ENCODE data around the gene HSPA12B.

DNA sequence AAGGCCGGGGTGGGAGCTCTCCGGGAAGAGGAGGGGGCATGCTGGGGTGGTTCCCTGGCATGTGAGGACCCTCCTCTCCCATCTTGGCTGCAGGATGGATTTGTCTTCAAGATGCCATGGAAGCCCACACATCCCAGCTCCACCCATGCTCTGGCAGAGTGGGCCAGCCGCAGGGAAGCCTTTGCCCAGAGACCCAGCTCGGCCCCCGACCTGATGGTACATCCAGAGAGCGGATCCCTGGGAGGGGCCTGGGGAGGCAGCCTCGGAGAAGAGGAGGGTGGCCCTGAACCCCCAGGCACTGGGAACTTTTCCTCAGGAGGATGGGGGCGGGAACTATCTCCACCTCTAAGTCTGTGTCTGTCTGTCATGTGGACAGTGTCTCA is 68.4 kb downstream of the HSPA12B start:
- TF ChIP-seq ZNF350 (tag by site-specific recombination; IDR thresholded peaks at IDR 0.05) (no peak), ZNF501 (tag by site-specific recombination; IDR thresholded peaks at IDR 0.05) (no peak), ZNF843 (tag by site-specific recombination; IDR thresholded peaks at IDR 0.05) (no peak), ZNF48 (tag by site-specific recombination; IDR thresholded peaks at IDR 0.05) (no peak), TCF7L2 (IDR thresholded peaks at IDR 0.05; ENCODE audit: borderline replicate concordance, low read depth, low read length) (no peak), HOXD13 (CRISPR knock-in tag; IDR thresholded peaks at IDR 0.05; ENCODE audit: borderline replicate concordance) (no peak)
- TF ChIP-seq, protein P1, sequence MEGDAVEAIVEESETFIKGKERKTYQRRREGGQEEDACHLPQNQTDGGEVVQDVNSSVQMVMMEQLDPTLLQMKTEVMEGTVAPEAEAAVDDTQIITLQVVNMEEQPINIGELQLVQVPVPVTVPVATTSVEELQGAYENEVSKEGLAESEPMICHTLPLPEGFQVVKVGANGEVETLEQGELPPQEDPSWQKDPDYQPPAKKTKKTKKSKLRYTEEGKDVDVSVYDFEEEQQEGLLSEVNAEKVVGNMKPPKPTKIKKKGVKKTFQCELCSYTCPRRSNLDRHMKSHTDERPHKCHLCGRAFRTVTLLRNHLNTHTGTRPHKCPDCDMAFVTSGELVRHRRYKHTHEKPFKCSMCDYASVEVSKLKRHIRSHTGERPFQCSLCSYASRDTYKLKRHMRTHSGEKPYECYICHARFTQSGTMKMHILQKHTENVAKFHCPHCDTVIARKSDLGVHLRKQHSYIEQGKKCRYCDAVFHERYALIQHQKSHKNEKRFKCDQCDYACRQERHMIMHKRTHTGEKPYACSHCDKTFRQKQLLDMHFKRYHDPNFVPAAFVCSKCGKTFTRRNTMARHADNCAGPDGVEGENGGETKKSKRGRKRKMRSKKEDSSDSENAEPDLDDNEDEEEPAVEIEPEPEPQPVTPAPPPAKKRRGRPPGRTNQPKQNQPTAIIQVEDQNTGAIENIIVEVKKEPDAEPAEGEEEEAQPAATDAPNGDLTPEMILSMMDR (tag by site-specific recombination; IDR thresholded peaks at IDR 0.05): no peak
- TF ChIP-seq, protein P2, sequence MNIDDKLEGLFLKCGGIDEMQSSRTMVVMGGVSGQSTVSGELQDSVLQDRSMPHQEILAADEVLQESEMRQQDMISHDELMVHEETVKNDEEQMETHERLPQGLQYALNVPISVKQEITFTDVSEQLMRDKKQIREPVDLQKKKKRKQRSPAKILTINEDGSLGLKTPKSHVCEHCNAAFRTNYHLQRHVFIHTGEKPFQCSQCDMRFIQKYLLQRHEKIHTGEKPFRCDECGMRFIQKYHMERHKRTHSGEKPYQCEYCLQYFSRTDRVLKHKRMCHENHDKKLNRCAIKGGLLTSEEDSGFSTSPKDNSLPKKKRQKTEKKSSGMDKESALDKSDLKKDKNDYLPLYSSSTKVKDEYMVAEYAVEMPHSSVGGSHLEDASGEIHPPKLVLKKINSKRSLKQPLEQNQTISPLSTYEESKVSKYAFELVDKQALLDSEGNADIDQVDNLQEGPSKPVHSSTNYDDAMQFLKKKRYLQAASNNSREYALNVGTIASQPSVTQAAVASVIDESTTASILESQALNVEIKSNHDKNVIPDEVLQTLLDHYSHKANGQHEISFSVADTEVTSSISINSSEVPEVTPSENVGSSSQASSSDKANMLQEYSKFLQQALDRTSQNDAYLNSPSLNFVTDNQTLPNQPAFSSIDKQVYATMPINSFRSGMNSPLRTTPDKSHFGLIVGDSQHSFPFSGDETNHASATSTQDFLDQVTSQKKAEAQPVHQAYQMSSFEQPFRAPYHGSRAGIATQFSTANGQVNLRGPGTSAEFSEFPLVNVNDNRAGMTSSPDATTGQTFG (tag by site-specific recombination; IDR thresholded peaks at IDR 0.05; ENCODE audit: borderline replicate concordance): no peak
